Stimulated activated CD4-positive, alpha-beta T cell treated with anti-CD3 and anti-CD28 coated beads, Interleukin-4, amount 100 ng/mL, for 24 hours (primary cell): Measurements from ENCODE around the gene USP6NL.
"Not testable (repeated sequence)": the region's sequence is repeated elsewhere in the genome, so short reads cannot be mapped to it uniquely, and the experiment has no call there.

Experiments used
- DNase-seq: peaks from one replicate; pipeline ENCODE4 v3.0.0-alpha.2; 2020

USP6NL gene

GRCh38 chr10:11511321-11511720 is 100.1 kb downstream of the USP6NL start:
- DNase-seq: no peak

- no peak for DNase-seq
Measured at GRCh38 chr10:11510736-11511135, 100.7 kb downstream of the USP6NL start.

- DNase-seq: no peak
Measured at GRCh38 chr10:11510281-11510680, 101.2 kb downstream of the USP6NL start.

- DNase-seq: no peak
Measured at GRCh38 chr10:11509036-11509435, 102.4 kb downstream of the USP6NL start.

- no peak for DNase-seq
Measured at GRCh38 chr10:11506247-11506789, 105.1 kb downstream of the USP6NL start.

- DNase-seq: peak; percentile 17
Measured at GRCh38 chr10:11505639-11506038, 105.8 kb downstream of the USP6NL start.

- no peak for DNase-seq
Measured at GRCh38 chr10:11504566-11505285, 106.7 kb downstream of the USP6NL start.

- DNase-seq: no peak
Measured at GRCh38 chr10:11501600-11501999, 109.8 kb downstream of the USP6NL start.

GRCh38 chr10:11499425-11500071 is 111.9 kb downstream of the USP6NL start:
- DNase-seq: no peak

GRCh38 chr10:11498399-11498798 is 113.1 kb downstream of the USP6NL start:
- DNase-seq: no peak

- DNase-seq: not testable (repeated sequence)
Measured at GRCh38 chr10:11494923-11495322, 116.5 kb downstream of the USP6NL start.

- no peak for DNase-seq
Measured at GRCh38 chr10:11493646-11494045, 117.8 kb downstream of the USP6NL start.

- no peak for DNase-seq
Measured at GRCh38 chr10:11491087-11491486, 120.4 kb downstream of the USP6NL start.

GRCh38 chr10:11489591-11489990 is 121.9 kb downstream of the USP6NL start:
- no peak for DNase-seq

- DNase-seq: no peak
Measured at GRCh38 chr10:11488126-11488525, 123.3 kb downstream of the USP6NL start.

GRCh38 chr10:11483201-11484148 is 128.0 kb downstream of the USP6NL start:
- DNase-seq: no peak

GRCh38 chr10:11482306-11482705 is 129.1 kb downstream of the USP6NL start:
- no peak for DNase-seq

GRCh38 chr10:11480687-11481086 is 130.8 kb downstream of the USP6NL start:
- no peak for DNase-seq

GRCh38 chr10:11479300-11479699 is 132.2 kb downstream of the USP6NL start:
- DNase-seq: no peak

GRCh38 chr10:11478807-11479206 is 132.6 kb downstream of the USP6NL start:
- no peak for DNase-seq

- no peak for DNase-seq
Measured at GRCh38 chr10:11475831-11476434, 135.5 kb downstream of the USP6NL start.

GRCh38 chr10:11473128-11473760 is 138.2 kb downstream of the USP6NL start:
- DNase-seq: no peak
